GM12878 (cell line): ENCODE data around the gene DOHH. TPM values are rescaled to one million over a fixed set of nuclear protein-coding genes. Genes with fewer than 3 reads are reported as not detected.

Experiments used
- ATAC-seq: fragments of 200-7000 bp; cut with Tn5 transposase; 3 replicates; pipeline ENCODE4 v1.9.1; 2020; ENCODE audit warnings: mild to moderate bottlenecking, moderate library complexity
- BruUV-seq: library from RNA; stranded (reverse); fragments of 400-500 nt; replicated peaks from 2 replicates; lab custom pipeline; 2021; lab: Mats Ljungman, UMichigan
- CTCF ChIA-PET: fragments of 300-600 bp; sonication (Branson Sonifier 250); formaldehyde crosslinking; extraction: SDS; loops from one replicate; lab custom pipeline; 2021; ENCODE audit warnings: inconsistent platforms; lab: Yijun Ruan, JAX
- POLR2A ChIA-PET: fragments of 350-600 bp; formaldehyde crosslinking; extraction: SDS; loops from one replicate; lab custom pipeline; 2021; ENCODE audit warnings: inconsistent platforms; lab: Charles Lee
- RAD21 ChIA-PET: fragments of 300-600 bp; sonication (Branson Sonifier 250); formaldehyde crosslinking; loops from one replicate; lab custom pipeline; 2023; ENCODE audit warnings: antibody characterized with exemption; ENCODE audit not compliant: unreplicated experiment; lab: Charles Lee
- SMC1A ChIA-PET: fragments of 300-600 bp; sonication (Branson Sonifier 250); formaldehyde crosslinking; loops from one replicate; lab custom pipeline; 2023; ENCODE audit not compliant: unreplicated experiment, uncharacterized antibody; lab: Charles Lee
- DNase-seq: peaks from one replicate; pipeline ENCODE4 v3.0.0-alpha.2; 2011; ENCODE audit warnings: low read depth, low spot score
- FAIRE-seq: peaks from 3 replicates; lab custom pipeline; 2011; peaks lifted over from hg19 to GRCh38; lab: Jason Lieb, UNC
- H2AFZ ChIP-seq: 2 replicates; pipeline ENCODE4 v1.6.0; 2011; ENCODE audit warnings: low read depth, low read length, control low read depth; ENCODE audit not compliant: control insufficient read depth
- H3K27ac ChIP-seq: 2 replicates; pipeline ENCODE4 v1.5.1; 2011; ENCODE audit warnings: control low read depth; ENCODE audit not compliant: control insufficient read depth, insufficient read depth
- H3K27me3 ChIP-seq, 2 experiments: replicated peaks in 1 of 2; 2 replicates each; pipeline versions ENCODE4 v1.6.0 to v1.6.1; 2011; ENCODE audit warnings: low read length in 1 of 2; ENCODE audit not compliant: control insufficient read depth in 2 of 2, insufficient read depth in 2 of 2
- H3K36me3 ChIP-seq, 2 experiments: 2 replicates each; pipeline ENCODE4 v1.5.1; 2011; ENCODE audit warnings: low read length in 1 of 2; ENCODE audit not compliant: control insufficient read depth in 2 of 2, insufficient read depth in 2 of 2
- H3K4me1 ChIP-seq: 2 replicates; pipeline ENCODE4 v1.6.1; 2011; ENCODE audit warnings: mild to moderate bottlenecking, low read length, moderate library complexity, mixed read lengths; ENCODE audit not compliant: control insufficient read depth, insufficient read depth
- H3K4me2 ChIP-seq: 2 replicates; pipeline ENCODE4 v1.6.0; 2011; ENCODE audit warnings: control low read depth; ENCODE audit not compliant: control insufficient read depth, insufficient read depth
- H3K4me3 ChIP-seq: fragments of 200-600 bp; sonication (generic); 2 replicates; pipeline ENCODE4 v1.5.1; 2016
- H3K79me2 ChIP-seq: 2 replicates; pipeline ENCODE4 v1.6.0; 2011; ENCODE audit warnings: low read length; ENCODE audit not compliant: control insufficient read depth, insufficient read depth
- H3K9ac ChIP-seq: 2 replicates; pipeline ENCODE4 v1.8.0; 2011; ENCODE audit warnings: low read length, control low read depth, mixed read lengths; ENCODE audit not compliant: control insufficient read depth, insufficient read depth
- H3K9me3 ChIP-seq: replicated peaks from 3 replicates; pipeline ENCODE4 v1.5.1; 2011; ENCODE audit warnings: mild to moderate bottlenecking, low read length; ENCODE audit not compliant: control insufficient read depth, insufficient read depth
- H4K20me1 ChIP-seq: 2 replicates; pipeline ENCODE4 v1.6.0; 2011; ENCODE audit not compliant: control insufficient read depth, insufficient read depth
- RELB ChIP-seq: fragments of 450-650 bp; IDR thresholded peaks from 2 replicates; pipeline ENCODE4 v1.6.1; 2017; ENCODE audit warnings: low read depth, mild to moderate bottlenecking, moderate library complexity
- SMARCA5 ChIP-seq: fragments of 450-650 bp; IDR thresholded peaks from 2 replicates; pipeline ENCODE4 v1.6.1; 2017; ENCODE audit warnings: mild to moderate bottlenecking
- SP1 ChIP-seq: IDR thresholded peaks from one replicate; pipeline ENCODE4 v1.6.1; 2011; ENCODE audit warnings: low read depth, low read length
- TCF3 ChIP-seq: IDR thresholded peaks from 2 replicates; pipeline ENCODE4 v1.6.1; 2012; ENCODE audit warnings: low read depth, mild to moderate bottlenecking, low read length, borderline replicate concordance; ENCODE audit not compliant: insufficient read depth
- WGBS: methylation state at CpG from one replicate; pipeline ENCODE4 v1.1.6; 2016; ENCODE audit warnings: low lambda C conversion rate; ENCODE audit not compliant: insufficient replicate concordance, insufficient coverage; ENCODE audit errors: missing lambda C conversion rate; 5-methylcytosine and 5-hydroxymethylcytosine counted together
- in situ Hi-C: fragments of 300-500 bp; cut with MboI; formaldehyde crosslinking; loops from 9 replicates; pipeline ENCODE4 v1.14.3; 2018; ENCODE audit warnings: mixed read lengths
- intact Hi-C: fragments of 100-400 bp; cut with micrococcal nuclease; formaldehyde crosslinking; loops from one replicate; pipeline ENCODE4 v1.14.2; 2022; ENCODE audit not compliant: unreplicated experiment
- polyA plus RNA-seq, 11 experiments: library from polyadenylated mRNA; depleted of rRNA in 4 of 11; unstranded in 6 of 11; stranded (reverse) in 5 of 11; fragments of >200 nt; fragmentation: Nextera tagmentation in 4 of 11; fragmentation: Illumina TruSeq in 1 of 11; extraction: Ambion mirVana in 4 of 11; extraction: Trizol in 1 of 11; gene quantifications; 1 replicate in 1 of 11; 2 replicates in 10 of 11; pipeline versions ENCODE4 v1.2.1 to v1.2.3, GENCODE V29; 2011 to 2016; ENCODE audit warnings: inconsistent platforms in 2 of 11, missing spikeins in 2 of 11, low read depth in 1 of 11
- total RNA-seq, 4 experiments: library from RNA; depleted of rRNA in 3 of 4; stranded (reverse); fragments of >200 nt in 3 of 4; fragmentation: Illumina TruSeq in 1 of 4; extraction: Trizol in 1 of 4; gene quantifications; 2 replicates each; pipeline versions ENCODE4 v1.2.1 to v1.2.3, GENCODE V29; 2013 to 2021
- TF ChIP-seq, protein P1 (sequence below): fragments of 450-650 bp; IDR thresholded peaks from 2 replicates; pipeline ENCODE4 v1.6.1; 2018; ENCODE audit warnings: borderline replicate concordance, mild to moderate bottlenecking; ENCODE audit not compliant: partially characterized antibody

Gene DOHH
- total and polyA plus RNA-seq, 10 of the 15 experiments (the other 5 are each of a cell fraction or from before 2014, with no cell fraction given), result 0.11 to 28.6 (median 11.7) TPM

DNA sequence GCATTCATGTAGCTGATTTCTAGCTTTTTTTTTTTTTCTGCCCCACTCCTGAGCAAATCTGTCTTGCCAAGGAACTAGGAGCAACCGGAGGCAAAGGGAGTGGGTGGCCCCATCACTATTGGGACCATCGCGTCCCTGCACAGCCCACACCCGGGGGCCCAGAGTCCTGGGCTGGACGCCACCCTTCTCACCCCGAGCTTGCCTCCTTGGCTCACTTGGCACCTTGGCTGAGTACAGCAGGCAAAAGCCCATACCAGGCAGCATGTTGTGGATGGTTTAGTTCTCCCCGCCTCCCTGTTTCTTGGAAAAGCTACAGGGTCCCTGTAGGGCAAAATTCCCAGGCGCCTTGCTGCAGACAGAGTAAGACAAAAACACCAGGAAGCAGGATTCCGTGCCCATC, 33.8 kb downstream of the DOHH start:
- Histone ChIP-seq H3K4me2 (no peak overlapping the region), H3K79me2 (no peaks in the 10 kb centered on the region), H3K27me3 (no peaks in the 10 kb centered on the region), H3K9ac (no peak overlapping the region), H3K4me1 (no peaks in the 10 kb centered on the region), H3K4me3 (no peak overlapping the region), H3K36me3 (no peaks in the 10 kb centered on the region; a peak in 2 of 4 replicates), H3K27ac (no peak overlapping the region), H2AFZ (no peak overlapping the region), H3K9me3 (no peaks in the 10 kb centered on the region), H4K20me1 (peaks cover 2% of the 10 kb centered on the region; the same call in 1 of the 2 replicates)
- no peak for TF ChIP-seq TCF3
- no peak for TF ChIP-seq SP1
- no peak for TF ChIP-seq SMARCA5
- TF ChIP-seq, protein P1, sequence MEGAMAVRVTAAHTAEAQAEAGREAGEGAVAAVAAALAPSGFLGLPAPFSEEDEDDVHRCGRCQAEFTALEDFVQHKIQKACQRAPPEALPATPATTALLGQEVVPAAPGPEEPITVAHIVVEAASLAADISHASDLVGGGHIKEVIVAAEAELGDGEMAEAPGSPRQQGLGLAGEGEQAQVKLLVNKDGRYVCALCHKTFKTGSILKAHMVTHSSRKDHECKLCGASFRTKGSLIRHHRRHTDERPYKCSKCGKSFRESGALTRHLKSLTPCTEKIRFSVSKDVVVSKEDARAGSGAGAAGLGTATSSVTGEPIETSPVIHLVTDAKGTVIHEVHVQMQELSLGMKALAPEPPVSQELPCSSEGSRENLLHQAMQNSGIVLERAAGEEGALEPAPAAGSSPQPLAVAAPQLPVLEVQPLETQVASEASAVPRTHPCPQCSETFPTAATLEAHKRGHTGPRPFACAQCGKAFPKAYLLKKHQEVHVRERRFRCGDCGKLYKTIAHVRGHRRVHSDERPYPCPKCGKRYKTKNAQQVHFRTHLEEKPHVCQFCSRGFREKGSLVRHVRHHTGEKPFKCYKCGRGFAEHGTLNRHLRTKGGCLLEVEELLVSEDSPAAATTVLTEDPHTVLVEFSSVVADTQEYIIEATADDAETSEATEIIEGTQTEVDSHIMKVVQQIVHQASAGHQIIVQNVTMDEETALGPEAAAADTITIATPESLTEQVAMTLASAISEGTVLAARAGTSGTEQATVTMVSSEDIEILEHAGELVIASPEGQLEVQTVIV, result no peak
- no peak for TF ChIP-seq RELB
- POLR2A ChIA-PET, result no interaction called here
- intact Hi-C loops (no loop called here), in situ Hi-C loops (no loop called here)
- ATAC-seq (no peak), FAIRE-seq (no peak), DNase-seq (no peak)
- SMC1A ChIA-PET, result interaction anchor here (0.7 kb wide), 1 partner anchor 29 kb away, joined by 3 read pairs; no protein-coding TSS in a partner anchor
- CTCF ChIA-PET, result interaction anchor here (1.0 kb wide), 1 partner anchor 101 kb away, joined by 4 read pairs; no protein-coding TSS in a partner anchor
- RAD21 ChIA-PET, result interaction anchor here (0.6 kb wide), 1 partner anchor 268 kb away, joined by 3 read pairs; no protein-coding TSS in a partner anchor
- WGBS, result 78% methylated on average over 9 of the region's 9 CpGs
- BruUV-seq, result no TSS peak
